ACHN (cell line): ENCODE measurements around the gene DGAT2.
A peak's percentile ranks its signal among the peaks of the same experiment; 100 is the strongest.
"Not testable (repeated sequence)": the region's sequence is repeated elsewhere in the genome, so short reads cannot be mapped to it uniquely, and the experiment has no call there.

ENCODE experiments used
- DNase-seq: peaks from one replicate; pipeline ENCODE4 v3.0.0-alpha.2; 2015
- in situ Hi-C: cut with HindIII; loops from 2 replicates; pipeline ENCODE4 v1.10.0; 2017; ENCODE audit warnings: low sequenced_read_pairs, low pct_ligation_motif_present, low pct_unique_long_range_greater_than_20kb

Gene DGAT2

GRCh38 chr11:75745807-75746206, 22.8 kb upstream of the DGAT2 start:
- in situ Hi-C loops = no loop called here
- no peak for DNase-seq

- DNase-seq, in situ Hi-C loops: not testable (repeated sequence)
Measured at GRCh38 chr11:75748729-75749273, 19.8 kb upstream of the DGAT2 start.

GRCh38 chr11:75754933-75755332, 13.6 kb upstream of the DGAT2 start:
- DNase-seq, in situ Hi-C loops: not testable (repeated sequence)

- in situ Hi-C loops = no loop called here
- DNase-seq = no peak
Measured at GRCh38 chr11:75757651-75758050, 10.9 kb upstream of the DGAT2 start.

- no peak for DNase-seq
- in situ Hi-C loops = no loop called here
Measured at GRCh38 chr11:75759832-75760231, 8.7 kb upstream of the DGAT2 start.

- no peak for DNase-seq
- in situ Hi-C loops = no loop called here
Measured at GRCh38 chr11:75760243-75760642, 8.3 kb upstream of the DGAT2 start.

GRCh38 chr11:75760710-75761493, 7.7 kb upstream of the DGAT2 start:
- DNase-seq = peak; percentile 20
- in situ Hi-C loops = no loop called here

GRCh38 chr11:75762158-75762557, 6.4 kb upstream of the DGAT2 start:
- no peak for DNase-seq
- in situ Hi-C loops = no loop called here

GRCh38 chr11:75762885-75763284, 5.7 kb upstream of the DGAT2 start:
- in situ Hi-C loops = no loop called here

GRCh38 chr11:75763846-75764245, 4.7 kb upstream of the DGAT2 start:
- in situ Hi-C loops = no loop called here
- no peak for DNase-seq

More at GRCh38 chr11:75762885-75763284, 5.7 kb upstream of the DGAT2 start:
- DNase-seq = no peak

GRCh38 chr11:75765116-75765515, 3.5 kb upstream of the DGAT2 start:
- in situ Hi-C loops = no loop called here
- no peak for DNase-seq

- in situ Hi-C loops = no loop called here
- no peak for DNase-seq
Measured at GRCh38 chr11:75766443-75767227, 1.9 kb upstream of the DGAT2 start.

GRCh38 chr11:75767228-75767572, 1.4 kb upstream of the DGAT2 start:
- in situ Hi-C loops = no loop called here
- DNase-seq = no peak

GRCh38 chr11:75767793-75768111, 826 bp upstream of the DGAT2 start:
- in situ Hi-C loops = no loop called here
- DNase-seq = no peak

- in situ Hi-C loops = no loop called here
- no peak for DNase-seq
Measured at GRCh38 chr11:75768909-75769771, 562 bp downstream of the DGAT2 start.

GRCh38 chr11:75770102-75770501, 1.5 kb downstream of the DGAT2 start:
- no peak for DNase-seq
- in situ Hi-C loops = no loop called here

GRCh38 chr11:75771646-75772410, 3.2 kb downstream of the DGAT2 start:
- DNase-seq = no peak
- in situ Hi-C loops = no loop called here

GRCh38 chr11:75773595-75774353, 5.2 kb downstream of the DGAT2 start:
- in situ Hi-C loops = no loop called here
- DNase-seq = no peak
